ENCODE data around the gene ARRDC5.
"Not testable (repeated sequence)": the region's sequence is repeated elsewhere in the genome, so short reads cannot be mapped to it uniquely, and the experiment has no call there.

Gene ARRDC5

GRCh38 chr19:4902796-4903195, at the start of gene ARRDC5:
Gene ARRDC5, minus strand, starts transcription at chr19:4902896. Its CDS starts 71 bp downstream, at chr19:4902825.
- no peak for DNase-seq

GRCh38 chr19:4951656-4952055, 49.0 kb upstream of the ARRDC5 start:
- no peak for DNase-seq

- not testable (repeated sequence) for DNase-seq
Measured at GRCh38 chr19:4950650-4951049, 48.0 kb upstream of the ARRDC5 start.

GRCh38 chr19:4941638-4942169, 39.0 kb upstream of the ARRDC5 start:
- not testable (repeated sequence) for DNase-seq

GRCh38 chr19:4939466-4939865, 36.8 kb upstream of the ARRDC5 start:
- DNase-seq, result no peak

- not testable (repeated sequence) for DNase-seq
Measured at GRCh38 chr19:4938461-4938860, 35.8 kb upstream of the ARRDC5 start.

GRCh38 chr19:4937060-4937459, 34.4 kb upstream of the ARRDC5 start:
- DNase-seq, result no peak

GRCh38 chr19:4935444-4935843, 32.7 kb upstream of the ARRDC5 start:
- DNase-seq, result no peak

GRCh38 chr19:4933528-4933927, 30.8 kb upstream of the ARRDC5 start:
- DNase-seq, result no peak

- DNase-seq, result no peak
Measured at GRCh38 chr19:4932711-4933110, 30.0 kb upstream of the ARRDC5 start.

- peak; percentile 22 for DNase-seq
Measured at GRCh38 chr19:4930664-4931063, 28.0 kb upstream of the ARRDC5 start.

- DNase-seq, result no peak
Measured at GRCh38 chr19:4929186-4929585, 26.5 kb upstream of the ARRDC5 start.

GRCh38 chr19:4923276-4923747, 20.6 kb upstream of the ARRDC5 start:
- peak; percentile 60 for DNase-seq

GRCh38 chr19:4922530-4923275, 20.0 kb upstream of the ARRDC5 start:
- DNase-seq, result no peak

- no peak for DNase-seq
Measured at GRCh38 chr19:4916292-4917082, 13.8 kb upstream of the ARRDC5 start.

GRCh38 chr19:4914736-4915501, 12.2 kb upstream of the ARRDC5 start:
- no peak for DNase-seq

GRCh38 chr19:4913996-4914735, 11.5 kb upstream of the ARRDC5 start:
- no peak for DNase-seq

GRCh38 chr19:4911786-4912672, 9.3 kb upstream of the ARRDC5 start:
- DNase-seq, result peak; percentile 89

- DNase-seq, result peak; percentile 57
Measured at GRCh38 chr19:4911314-4911713, 8.6 kb upstream of the ARRDC5 start.

- DNase-seq, result no peak
Measured at GRCh38 chr19:4910594-4911281, 8.0 kb upstream of the ARRDC5 start.

Measured in eye (tissue), 1 donor.